Hematopoietic multipotent progenitor cell treated with erythropoietin and hydrocortisone succinate and interleukin-3 and kit ligand, for 8 days (in vitro differentiated cells): ENCODE measurements around the gene LRIG1.
A peak's percentile ranks its signal among the peaks of the same experiment; 100 is the strongest.

ENCODE experiments used
- DNase-seq: peaks from one replicate; pipeline ENCODE4 v3.0.0-alpha.2; 2015

The LRIG1 gene

DNA sequence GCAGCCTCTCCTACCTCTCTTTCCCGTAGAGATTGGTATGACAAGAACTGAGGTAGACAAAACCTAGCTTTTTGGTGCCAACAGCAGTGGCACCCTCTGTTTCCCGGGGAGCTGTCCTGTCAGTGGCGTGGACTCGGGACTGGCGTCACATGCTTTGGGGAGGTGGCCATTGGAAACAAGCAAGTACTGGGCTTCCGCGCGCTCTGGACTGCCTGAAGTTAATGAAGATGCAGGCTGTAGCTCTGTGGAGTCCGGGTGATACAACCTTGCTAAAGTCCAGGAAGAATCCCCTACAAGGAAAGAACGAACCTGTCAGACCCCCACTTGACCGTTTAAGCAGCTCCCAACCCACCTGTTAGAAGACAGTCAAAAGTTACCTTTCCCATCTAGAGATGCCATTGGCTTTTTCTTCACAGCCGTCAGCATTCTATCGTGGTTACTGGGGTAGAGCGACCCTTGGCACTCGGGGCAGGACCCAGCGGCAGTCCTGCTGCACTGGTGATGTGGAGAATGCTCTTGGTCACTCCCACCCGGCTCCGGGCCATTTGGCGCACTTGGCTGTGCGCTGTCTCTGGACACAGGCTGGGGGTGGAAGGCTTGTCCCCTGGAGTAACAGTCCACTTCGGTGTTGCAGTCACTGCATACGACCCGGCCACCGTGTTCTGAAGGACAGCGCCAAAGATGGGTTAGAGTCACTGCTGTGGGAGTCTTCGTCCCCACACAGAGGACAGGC, 120.5 kb downstream of the LRIG1 start:
- DNase-seq: no peak

DNA sequence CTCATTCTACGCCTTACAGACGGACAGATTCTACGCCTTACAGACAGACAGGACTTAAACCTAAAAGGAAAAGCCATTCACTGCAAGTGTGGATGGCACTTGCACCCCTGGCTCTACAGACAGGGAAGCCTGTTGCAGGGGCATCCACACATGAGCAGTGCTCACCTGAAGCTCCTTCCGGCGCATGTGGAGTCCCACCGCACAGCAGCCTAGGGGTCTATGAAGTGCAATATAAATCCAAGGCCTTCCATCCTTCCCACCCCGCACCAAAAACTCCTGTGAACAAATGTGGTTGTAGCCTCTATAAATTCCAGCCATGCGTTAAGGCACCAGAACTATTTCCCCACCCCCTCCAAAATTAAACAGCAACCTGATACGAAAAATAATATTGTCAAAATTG, 121.3 kb downstream of the LRIG1 start:
- no peak for DNase-seq

DNA sequence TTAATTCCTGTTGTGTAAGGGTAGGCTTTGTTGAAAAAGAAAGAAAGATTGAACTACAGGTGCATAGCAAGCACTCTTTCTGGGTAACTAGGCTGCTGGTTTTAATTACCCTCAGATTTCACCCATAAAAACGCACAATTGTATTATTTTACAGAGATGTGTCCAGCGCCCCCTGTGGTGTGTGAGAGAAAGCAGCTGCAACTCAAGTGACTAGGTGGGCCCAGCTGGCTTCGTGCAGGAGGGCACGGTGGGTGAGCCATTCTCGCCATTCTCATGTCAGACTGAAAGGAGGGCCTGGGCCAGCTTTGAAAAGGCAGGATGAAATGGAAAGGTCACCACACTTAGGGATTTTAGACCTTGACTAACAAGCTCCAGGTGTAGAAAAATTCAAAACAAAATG, 122.6 kb downstream of the LRIG1 start:
- peak; percentile 28 for DNase-seq

DNA sequence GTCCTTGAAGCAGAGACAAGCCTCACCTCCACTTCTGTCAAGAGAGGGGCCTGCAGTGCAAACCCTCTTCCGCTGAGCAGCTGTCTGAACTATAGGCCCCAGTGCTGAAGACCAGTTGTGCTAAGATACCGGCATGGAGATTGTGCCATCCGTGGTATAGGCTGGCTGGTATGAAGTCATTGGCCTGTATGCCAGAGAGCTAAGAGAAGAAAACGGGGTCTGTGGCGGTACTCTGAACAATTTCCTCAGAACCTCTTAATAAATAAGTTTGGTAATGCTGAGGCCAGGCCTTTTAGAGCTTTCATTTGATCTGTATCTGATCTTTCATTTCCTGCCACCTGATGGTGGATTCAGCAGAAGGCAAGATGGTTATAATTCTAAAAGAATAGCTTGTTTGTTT, 123.0 kb downstream of the LRIG1 start:
- no peak for DNase-seq

DNA sequence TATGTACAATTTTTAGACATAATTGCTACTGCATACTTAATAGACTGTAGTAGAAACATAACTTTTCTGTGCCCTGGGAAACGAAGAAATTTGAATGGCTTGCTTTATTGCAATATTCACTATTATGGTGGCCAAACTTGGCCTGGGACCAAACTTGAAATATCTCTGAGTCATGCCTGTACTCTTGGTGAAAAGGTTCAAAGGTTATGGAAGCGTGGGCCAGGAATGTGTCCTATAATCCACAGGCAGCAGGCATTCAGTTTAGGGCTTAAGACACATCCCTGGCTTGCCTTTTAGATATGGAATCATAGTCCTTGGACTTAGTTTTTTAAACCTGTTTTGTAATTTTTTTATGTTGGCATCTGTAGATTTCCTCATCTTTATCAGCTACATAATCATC, 124.3 kb downstream of the LRIG1 start:
- no peak for DNase-seq

DNA sequence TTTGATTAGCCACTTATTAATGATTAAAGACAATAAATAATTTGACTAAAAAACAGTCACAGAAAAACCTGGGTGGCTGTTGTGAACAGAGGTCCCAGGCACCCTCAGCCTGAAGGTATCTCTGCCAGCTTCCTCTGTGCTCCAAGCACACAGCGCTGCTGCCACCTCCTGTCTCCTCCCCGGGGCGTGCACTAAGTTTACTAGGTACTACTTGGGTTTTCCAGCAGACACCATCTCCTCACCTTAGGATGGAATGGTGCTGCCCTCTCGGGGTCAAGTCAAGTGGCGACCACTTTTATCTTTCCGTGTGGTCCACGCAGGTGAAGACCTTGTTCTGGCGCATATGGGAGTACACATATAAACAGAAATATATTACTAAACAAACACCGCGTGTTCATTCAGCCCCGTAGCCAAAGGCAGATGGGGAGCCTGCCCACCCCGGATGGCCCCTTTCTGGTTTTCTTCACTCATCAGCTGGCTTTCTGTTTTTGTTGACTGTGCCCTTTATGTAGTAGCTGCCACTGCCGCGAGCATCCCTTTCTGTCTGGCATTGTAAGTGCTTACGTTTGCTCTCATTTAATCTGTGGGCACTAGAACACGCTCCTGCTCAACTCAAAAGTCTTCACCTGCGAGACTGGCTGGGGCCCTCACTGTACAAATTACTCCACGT, 128.0 kb downstream of the LRIG1 start:
- DNase-seq: no peak

DNA sequence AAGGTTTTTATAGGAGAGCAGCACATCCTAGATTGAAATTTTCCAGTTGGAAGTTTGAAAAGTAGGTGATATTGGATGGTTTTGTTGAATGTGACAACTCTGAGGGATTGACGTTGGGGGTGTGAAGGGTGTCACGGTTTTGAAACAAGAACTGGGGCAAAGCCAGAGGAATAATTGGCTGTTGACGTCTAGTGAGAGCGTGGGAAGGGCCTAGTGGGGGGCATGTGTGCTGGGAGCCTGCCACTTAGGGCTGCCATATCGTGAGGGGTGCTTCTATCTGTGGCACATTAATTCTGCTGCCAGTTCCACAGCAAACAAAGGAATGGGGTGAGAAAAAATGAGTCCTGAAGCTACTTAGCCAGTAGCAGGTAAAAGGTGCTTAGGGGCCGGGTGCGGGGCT, 129.4 kb downstream of the LRIG1 start:
- no peak for DNase-seq

DNA sequence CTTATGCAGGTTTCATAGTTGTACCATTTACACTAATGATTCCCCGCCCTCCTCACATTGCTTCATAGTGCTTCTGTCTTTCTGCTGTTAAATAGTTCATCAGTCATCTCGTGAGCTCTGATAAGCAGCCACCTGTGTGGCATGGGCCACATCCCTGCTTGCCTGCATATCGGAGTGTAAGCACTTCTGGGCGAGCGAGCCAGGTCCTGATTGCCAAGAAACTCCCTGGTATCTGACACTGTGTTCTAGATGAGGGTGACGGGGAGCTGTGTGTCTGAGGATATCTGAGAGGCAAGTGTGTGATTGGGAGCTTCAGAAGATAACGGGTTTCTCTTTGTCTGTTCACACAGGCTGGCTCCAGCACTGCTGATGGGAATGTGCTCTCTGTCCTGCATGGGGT, 130.6 kb downstream of the LRIG1 start:
- no peak for DNase-seq

DNA sequence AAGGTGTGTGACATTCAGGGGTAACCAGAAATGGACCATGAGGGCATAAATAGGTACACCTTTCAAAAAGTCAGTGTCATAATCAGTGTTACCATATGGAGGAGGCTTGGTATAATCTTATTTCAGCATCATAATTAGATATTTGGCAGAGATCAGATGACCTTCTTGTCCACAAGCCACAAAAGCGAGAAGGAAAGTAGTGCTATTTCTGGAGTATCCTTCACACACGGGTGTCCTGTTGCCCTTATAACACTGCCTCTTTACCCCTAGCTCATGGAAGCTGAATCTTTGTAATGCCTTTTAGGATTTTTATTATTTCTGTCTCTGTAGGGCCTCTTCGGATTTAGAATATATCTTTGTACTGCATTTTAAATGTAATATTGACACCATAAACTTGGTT, 132.8 kb downstream of the LRIG1 start:
- no peak for DNase-seq

DNA sequence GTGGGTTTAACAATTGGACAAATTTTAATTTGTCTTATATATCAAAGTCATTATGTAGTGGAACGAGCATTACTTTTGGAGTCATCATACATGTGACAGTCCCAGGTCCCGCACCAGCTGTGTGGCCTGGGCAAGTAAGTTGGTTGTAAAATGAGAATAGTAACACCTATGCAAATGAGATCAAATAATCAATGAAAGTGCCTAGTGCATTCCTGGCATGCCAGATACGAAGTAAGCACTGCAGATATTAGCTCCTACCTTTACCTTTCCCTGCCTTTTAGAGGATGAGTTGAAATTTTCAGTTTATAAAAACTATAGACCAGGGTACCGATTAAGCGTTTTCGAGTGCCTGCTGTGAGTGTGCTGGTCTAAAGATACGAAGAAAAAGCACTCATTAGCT, 134.1 kb downstream of the LRIG1 start:
- no peak for DNase-seq

DNA sequence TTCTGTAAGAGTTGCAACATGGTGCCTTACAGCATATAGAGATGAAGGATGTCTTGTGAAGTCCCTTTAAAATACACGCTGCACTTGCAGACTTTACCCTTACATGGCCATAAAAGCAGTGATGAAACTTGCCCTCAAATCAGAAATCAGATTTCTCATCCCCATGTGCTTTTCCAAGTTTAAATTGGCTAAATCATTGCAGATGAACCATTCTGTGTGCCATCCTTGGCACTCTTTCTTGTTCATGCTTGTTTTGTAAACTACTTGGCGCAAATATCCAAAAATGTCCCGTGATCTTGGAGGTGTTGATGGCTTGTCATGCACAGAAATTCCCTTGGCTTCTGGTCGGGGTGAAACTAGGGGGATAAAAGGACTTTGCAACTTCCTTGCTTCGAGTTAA, 135.7 kb downstream of the LRIG1 start:
- no peak for DNase-seq

DNA sequence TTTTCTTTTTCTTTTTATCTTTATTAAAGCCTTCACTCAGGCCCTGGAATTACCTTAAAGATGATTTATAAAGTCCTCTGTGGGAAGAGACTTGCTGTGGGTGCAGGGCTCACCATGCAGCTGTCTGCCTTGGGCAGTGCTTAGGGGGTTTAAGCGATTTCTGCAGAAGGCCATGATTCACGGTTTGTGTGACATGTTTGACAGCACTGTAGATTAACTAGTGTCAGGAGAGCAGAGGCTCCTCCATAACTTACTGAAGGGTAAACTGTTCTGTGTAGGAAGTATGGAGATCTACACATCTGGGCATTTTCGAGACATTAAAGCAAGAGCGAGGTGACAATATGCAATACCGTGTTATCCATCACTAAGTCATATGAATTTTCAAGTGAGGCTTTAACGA, 137.7 kb downstream of the LRIG1 start:
- DNase-seq: no peak

DNA sequence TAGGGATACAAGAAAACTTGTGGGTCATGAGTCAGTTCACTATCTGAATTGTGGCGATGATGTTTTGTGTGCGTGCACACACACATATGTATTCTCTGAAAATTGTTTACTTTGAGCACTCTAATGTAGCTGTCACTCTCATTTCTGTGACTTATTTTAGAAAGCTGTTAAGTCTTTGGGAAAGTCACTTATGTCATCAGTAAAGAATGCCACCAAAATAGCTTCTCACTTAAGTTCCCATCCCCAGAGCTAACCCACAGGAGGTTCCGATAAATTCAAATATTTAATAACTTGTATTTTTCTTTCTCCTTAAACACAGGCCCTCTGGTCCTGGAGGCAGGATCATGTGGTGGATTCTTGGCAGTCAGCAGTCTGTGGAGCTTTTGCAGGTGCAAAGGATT, 138.3 kb downstream of the LRIG1 start:
- no peak for DNase-seq

DNA sequence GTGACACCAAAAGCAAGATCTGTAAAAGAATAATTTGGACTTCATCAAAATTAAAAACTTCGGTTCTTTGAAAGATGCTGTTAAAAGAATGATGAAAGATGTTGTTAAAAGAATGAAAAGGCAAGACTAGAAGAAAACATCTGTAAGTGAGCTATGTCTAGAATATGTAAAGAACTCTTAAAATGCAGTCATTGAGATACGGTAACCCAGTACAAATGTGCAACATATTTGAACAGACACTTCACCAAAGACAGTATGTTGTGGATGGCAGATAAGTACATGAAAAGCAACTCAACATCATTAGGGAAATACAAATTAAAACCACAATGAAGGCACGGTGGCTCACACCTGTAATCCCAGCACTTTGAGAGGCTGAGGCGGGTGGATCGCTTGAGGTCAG, 139.5 kb downstream of the LRIG1 start:
- no peak for DNase-seq

DNA sequence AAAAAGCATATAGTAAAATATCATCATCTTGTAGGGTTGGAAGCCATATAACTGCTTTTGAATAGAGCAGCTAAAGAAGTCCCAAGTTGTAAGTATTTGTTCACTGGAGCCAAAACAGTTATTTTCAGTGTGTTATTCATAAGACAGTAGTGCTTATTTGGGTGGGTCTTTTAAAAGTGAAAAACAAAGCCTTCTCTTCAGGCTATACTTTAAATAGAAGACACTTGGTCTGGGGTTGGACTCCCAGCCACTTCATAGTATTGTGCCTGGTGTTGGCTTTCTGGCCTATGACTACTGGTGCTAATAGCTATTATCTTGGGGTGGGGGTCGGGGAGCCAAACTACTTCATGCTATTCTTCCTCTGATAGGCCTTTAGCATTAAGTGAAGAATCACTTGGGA, 144.8 kb downstream of the LRIG1 start:
- DNase-seq: no peak

DNA sequence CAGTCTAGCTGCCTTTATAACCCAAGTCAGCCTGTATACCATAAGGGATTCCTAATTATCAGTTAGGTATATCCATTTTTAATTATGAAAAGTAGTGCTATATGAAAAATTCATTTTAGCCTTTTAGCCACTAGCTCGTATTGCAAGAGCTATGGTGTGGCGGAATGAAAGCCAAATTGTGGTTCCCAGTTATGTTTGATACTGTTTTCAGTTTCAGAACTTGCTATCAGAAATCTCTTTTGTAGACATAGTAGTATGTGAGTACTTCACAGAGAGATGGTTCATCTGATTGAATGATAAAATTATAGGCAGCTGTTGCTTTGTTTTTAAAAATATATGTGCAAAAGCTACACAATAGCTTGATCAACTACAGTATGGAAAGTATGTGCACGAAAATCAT, 145.4 kb downstream of the LRIG1 start:
- no peak for DNase-seq

DNA sequence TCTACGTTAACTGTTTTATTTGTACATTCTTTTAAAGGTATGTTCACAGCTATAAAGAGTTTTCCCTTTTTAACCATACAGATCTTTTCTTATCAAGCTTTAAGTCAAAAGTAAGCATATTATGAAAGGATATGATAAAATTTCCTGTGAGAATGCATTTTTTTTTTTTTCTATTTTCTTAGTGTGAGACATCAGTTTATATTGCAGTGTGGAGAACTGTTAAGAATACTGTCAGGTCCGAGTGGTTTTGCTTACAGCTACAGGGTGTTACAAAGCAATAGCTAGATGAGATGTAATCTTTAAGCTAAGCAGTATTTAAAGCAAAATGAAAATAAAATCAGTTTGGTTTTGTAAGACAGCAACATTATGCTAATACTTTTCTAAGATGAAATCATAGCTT, 146.8 kb downstream of the LRIG1 start:
- DNase-seq: no peak

DNA sequence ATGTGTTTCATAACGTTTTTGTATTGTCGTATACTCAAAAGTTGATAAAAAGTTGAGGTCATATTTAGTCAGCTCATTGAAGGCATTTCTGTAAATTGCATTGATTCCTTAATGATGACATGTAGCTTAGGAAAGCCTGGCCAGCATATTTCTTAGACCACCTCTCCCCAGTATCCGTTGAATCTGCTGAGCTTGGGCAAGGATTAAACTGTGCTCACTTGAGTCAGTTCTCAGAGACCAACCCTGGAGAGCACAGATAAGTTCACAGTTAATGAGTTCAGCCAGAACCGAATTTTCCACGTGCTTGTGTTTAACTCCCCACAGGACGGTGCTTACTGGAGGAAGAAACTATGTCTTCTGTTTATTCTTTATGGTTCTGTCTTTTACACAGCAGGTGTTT, 147.3 kb downstream of the LRIG1 start:
- DNase-seq: no peak

DNA sequence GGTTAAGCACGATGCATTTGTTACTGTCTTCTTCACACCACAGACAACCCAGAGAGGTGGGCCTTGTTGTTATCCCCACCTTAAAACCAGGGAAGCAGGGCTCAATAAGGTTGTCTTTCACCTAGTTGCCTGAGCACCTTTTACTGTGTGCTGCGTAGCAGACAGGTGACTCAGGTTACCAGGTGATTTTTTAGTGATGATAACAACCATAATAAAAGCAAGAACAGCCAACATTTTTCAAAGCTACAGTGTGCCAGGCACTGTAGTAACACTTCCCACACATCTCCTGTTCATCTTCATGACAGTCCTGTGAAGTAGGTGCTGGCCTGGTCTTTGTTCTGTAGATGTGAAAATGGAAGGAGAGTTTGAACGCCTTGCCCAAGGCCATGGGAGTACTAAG, 147.8 kb downstream of the LRIG1 start:
- DNase-seq: no peak

DNA sequence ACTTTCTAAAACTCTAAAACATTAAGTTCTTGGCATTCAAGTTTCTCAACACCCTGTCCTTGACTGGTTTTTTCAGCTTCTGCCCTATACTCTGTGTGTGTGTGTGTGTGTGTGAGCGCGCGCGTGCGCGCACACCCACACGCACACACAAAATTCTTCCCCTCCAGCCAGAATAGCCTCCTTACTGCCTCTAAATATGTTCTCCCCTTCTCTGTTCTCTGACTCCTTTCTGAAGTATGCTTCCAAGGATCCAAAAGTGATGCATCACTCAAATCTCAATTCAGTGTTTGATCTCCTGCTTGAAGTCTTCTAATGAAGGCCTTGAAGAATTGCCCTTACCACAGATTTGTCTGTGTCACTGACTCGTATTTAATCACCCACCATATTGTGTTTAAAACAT, 150.2 kb downstream of the LRIG1 start:
- no peak for DNase-seq

DNA sequence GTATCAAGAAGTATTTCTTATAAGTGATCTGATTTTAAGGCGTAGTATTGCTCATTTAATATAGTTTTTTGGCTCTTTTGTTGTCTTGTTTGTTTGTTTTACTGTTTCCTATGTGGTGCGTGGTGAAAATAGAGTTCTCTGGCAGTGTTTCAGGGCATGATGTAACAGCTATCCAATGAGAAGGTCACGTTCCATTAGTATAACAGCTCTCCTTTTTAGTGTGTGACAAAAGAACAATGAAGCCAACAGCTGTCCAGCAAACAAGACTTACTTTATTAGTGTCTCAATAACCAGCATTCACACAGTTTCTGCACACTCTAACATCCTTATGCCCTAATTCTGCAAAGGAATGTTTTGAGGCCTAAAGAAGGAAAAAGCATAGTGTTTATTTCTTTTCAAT, 152.1 kb downstream of the LRIG1 start:
- DNase-seq: no peak

DNA sequence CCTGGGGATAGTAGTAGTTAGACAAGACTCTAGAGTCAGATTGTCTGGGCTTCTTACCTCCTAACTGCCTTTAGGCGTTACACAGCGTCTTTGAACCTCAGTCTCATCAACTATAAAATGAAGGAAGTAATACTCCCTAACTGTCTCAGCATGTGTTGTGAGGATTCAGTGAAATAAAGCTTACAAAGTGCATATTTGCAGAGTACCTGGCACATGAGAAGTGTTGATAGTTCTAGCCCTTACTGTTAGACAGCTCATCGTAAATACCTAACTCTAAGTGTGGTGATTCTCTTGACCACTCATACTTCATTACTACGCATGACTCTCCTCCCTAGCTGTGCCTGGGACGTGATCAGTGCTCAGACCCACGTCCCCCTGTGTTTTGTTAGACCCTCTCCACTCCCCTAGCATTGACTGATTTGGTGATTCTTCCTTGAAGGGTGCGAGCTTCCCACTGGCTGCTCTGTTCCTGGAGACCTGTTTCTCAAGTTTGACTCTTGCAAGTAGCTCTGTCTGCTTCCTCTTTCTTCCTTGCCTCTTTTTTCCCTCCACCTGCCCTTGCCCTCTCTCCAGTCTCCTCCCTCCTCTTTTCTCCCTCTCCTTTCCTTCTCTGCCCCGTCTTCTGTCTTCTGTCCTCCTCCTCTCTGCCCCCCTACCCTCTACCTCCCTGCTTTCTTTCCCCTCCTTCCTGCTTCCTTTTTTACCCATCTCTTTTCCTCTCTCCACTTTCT, 155.8 kb downstream of the LRIG1 start:
- DNase-seq: no peak

DNA sequence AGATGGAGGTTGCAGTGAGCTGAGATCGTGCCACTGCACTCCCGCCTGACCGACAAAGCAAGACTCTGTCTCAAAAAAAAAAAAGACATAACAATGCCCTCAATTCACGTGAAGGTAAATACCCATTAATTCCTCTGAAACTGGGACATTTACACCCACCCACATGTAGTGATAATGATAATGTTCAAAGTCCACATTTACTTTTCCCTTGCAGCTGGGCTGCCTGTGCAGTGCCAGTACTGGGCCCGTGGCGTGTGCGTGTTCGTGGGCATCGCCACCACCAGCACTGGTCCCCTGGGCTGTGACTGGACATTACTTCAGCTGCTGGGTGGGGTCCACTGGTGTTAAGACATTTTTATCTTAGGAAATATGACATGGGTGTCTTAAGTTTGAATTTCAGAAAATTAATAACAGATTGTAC, 156.4 kb downstream of the LRIG1 start:
- no peak for DNase-seq

DNA sequence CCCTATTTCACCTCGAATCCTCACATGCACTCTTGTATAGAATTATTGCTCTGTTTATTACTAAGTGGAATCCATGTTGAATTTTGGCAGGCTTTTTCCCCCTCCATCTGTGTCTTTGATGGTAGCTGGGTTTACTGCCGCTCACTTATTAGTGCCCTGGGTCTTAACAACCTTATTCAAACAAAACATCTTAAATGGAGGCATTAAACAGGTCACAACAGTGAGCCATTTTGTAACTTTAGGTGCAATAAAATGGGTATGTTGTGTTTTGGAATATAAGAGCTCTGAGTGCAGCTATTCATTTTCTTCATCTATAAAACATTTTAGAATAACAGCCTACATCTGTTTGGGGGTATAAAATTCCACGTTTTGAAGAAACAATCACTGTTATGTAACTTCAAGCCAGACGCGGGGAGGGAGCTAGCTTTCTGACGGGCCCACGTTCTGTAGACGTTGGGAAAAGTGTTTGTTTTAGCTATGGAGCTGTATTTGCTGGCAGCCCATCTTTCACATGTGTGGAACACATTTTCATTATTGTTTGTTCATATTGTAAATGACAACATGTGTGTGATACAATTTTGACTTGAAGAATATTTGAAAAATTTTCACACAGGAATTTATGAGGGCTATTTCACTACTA, 158.0 kb downstream of the LRIG1 start:
- no peak for DNase-seq
